ENCODE measurements around the gene IGDCC3. TPM values are rescaled to one million over a fixed set of nuclear protein-coding genes. Genes with fewer than 3 reads are reported as not detected.

IGDCC3 gene
- total and polyA plus RNA-seq, 2 donors (not counting 3 experiments of a cell fraction or from before 2014, with no cell fraction given), result 0.03 TPM; not detected in 1

GRCh38 chr15:65332391-65333147 lies 45.2 kb downstream of the IGDCC3 start:
- POLR2A ChIA-PET, result no interaction called here

More at GRCh38 chr15:65332391-65333147, 45.2 kb downstream of the IGDCC3 start:
- no TSS peak for BruUV-seq (replicated peaks)
- CTCF ChIA-PET, result no interaction called here
- Histone ChIP-seq H3K27ac (ENCODE audit: insufficient read depth, low read depth, low read length) (no peak overlapping the region), H3K4me2 (ENCODE audit: insufficient read depth, low read length) (no peak overlapping the region), H3K4me1 (ENCODE audit: control insufficient read depth, extremely low read depth, insufficient read depth, low read length) (no peaks in the 10 kb centered on the region), H3K9me1 (replicated peaks; ENCODE audit: control insufficient read depth, extremely low read depth, insufficient read depth, low read length) (no peaks in the 10 kb centered on the region), H3K79me2 (ENCODE audit: control insufficient read depth, insufficient read depth, low read length) (no peaks in the 10 kb centered on the region), H3K4me3 (replicated peaks in 1 of 3; ENCODE audit: insufficient read depth in 1 of 3, low read depth in 1 of 3, low read length in 3 of 3) (no peak overlapping the region), H2AFZ (ENCODE audit: low read depth, low read length) (no peak overlapping the region), H4K20me1 (replicated peaks; ENCODE audit: control insufficient read depth, extremely low read depth, insufficient read depth, low read length) (no peaks in the 10 kb centered on the region), H3K9me3 (replicated peaks; ENCODE audit: control insufficient read depth, insufficient read depth, low read length) (no peaks in the 10 kb centered on the region), H3K36me3 (ENCODE audit: control insufficient read depth in 2 of 2, extremely low read depth in 1 of 2, insufficient read depth in 2 of 2, low read length in 2 of 2) (no peaks in the 10 kb centered on the region), H3K9ac (replicated peaks; ENCODE audit: extremely low read depth, insufficient read depth, low read length) (no peak overlapping the region), H3K27me3 (ENCODE audit: control insufficient read depth in 2 of 2, insufficient read depth in 2 of 2, low read length in 2 of 2) (peaks cover 0 to 3% of the 10 kb centered on the region in 2 experiments)
- FAIRE-seq (no peak), DNase-seq (ENCODE audit: low read depth, low spot score) (no peak)
- intact Hi-C loops (cut with micrococcal nuclease), result no loop called here
- TF ChIP-seq, protein P1, sequence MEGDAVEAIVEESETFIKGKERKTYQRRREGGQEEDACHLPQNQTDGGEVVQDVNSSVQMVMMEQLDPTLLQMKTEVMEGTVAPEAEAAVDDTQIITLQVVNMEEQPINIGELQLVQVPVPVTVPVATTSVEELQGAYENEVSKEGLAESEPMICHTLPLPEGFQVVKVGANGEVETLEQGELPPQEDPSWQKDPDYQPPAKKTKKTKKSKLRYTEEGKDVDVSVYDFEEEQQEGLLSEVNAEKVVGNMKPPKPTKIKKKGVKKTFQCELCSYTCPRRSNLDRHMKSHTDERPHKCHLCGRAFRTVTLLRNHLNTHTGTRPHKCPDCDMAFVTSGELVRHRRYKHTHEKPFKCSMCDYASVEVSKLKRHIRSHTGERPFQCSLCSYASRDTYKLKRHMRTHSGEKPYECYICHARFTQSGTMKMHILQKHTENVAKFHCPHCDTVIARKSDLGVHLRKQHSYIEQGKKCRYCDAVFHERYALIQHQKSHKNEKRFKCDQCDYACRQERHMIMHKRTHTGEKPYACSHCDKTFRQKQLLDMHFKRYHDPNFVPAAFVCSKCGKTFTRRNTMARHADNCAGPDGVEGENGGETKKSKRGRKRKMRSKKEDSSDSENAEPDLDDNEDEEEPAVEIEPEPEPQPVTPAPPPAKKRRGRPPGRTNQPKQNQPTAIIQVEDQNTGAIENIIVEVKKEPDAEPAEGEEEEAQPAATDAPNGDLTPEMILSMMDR (IDR thresholded peaks at IDR 0.05; ENCODE audit: extremely low read depth in 1 of 2, insufficient read depth in 1 of 2, low read depth in 1 of 2, low read length in 2 of 2), result no peak
- TF ChIP-seq EZH2 (IDR thresholded peaks at IDR 0.05; ENCODE audit: borderline replicate concordance, low read depth, low read length, severe bottlenecking) (no peak), POLR2A (IDR thresholded peaks at IDR 0.05; ENCODE audit: low read depth, low read length) (no peak), GATA2 (IDR thresholded peaks at IDR 0.05; ENCODE audit: insufficient read depth, insufficient read length, low read depth, low read length) (no peak), MAX (IDR thresholded peaks at IDR 0.05; ENCODE audit: insufficient read depth, insufficient read length) (no peak)
- dilution Hi-C loops (cut with MboI; ENCODE audit: extremely low pct_ligation_motif_present, low sequenced_read_pairs), result no loop called here
